ENCODE data around the gene LSP1.

LSP1 gene

GRCh38 chr11:1922481-1923081 lies 69.7 kb downstream of the LSP1 start:
- no peak overlapping the region for H3K4ac ChIP-seq (ENCODE audit: low read depth, low read length)
- no peak overlapping the region for H2AK5ac ChIP-seq (ENCODE audit: low read length)
- H3K27ac ChIP-seq (ENCODE audit: low read depth, low read length) = no peak overlapping the region
- H4K8ac ChIP-seq (ENCODE audit: low read depth, low read length) = no peak overlapping the region
- H3K23ac ChIP-seq (ENCODE audit: low read length) = no peak overlapping the region
- no peak overlapping the region for H3K4me3 ChIP-seq (ENCODE audit: low read depth, low read length)
- no peak overlapping the region for H2AFZ ChIP-seq (ENCODE audit: insufficient read depth, low read length, poor library complexity)
- H3K14ac ChIP-seq (ENCODE audit: low read length) = no peak overlapping the region
- no peak overlapping the region for H4K91ac ChIP-seq (ENCODE audit: low read depth, low read length)
- no peak overlapping the region for H3K18ac ChIP-seq (ENCODE audit: low read length)
- no peak for DNase-seq
- no peak overlapping the region for H3K4me2 ChIP-seq (ENCODE audit: low read length)
- H3K9ac ChIP-seq (ENCODE audit: low read length) = no peak overlapping the region
- no peaks in the 10 kb centered on the region for H3K9me3 ChIP-seq (ENCODE audit: insufficient read depth, low read depth, low read length)
- peaks cover 13 to 14% of the 10 kb centered on the region in 2 experiments for H3K4me1 ChIP-seq (ENCODE audit: control insufficient read depth in 1 of 2, insufficient read depth in 2 of 2, low read length in 2 of 2)
- no peak overlapping the region for H4K12ac ChIP-seq (ENCODE audit: low read depth, low read length)
- no peaks in the 10 kb centered on the region for H3K79me2 ChIP-seq (ENCODE audit: control insufficient read depth, insufficient read depth, low read length, poor library complexity)
- H3K36me3 ChIP-seq (ENCODE audit: control insufficient read depth in 1 of 2, insufficient read depth in 2 of 2, low read length in 2 of 2) = no peaks in the 10 kb centered on the region
- H3K27me3 ChIP-seq (ENCODE audit: insufficient read depth, low read length) = no peaks in the 10 kb centered on the region
- H3K79me1 ChIP-seq (ENCODE audit: low read length) = peaks cover 7% of the 10 kb centered on the region
- no peak overlapping the region for H2BK120ac ChIP-seq (ENCODE audit: insufficient read depth, low read length, poor library complexity)
- no peak overlapping the region for H2BK5ac ChIP-seq (ENCODE audit: low read depth, low read length, poor library complexity)
- no CpG with 5 or more reads among the region's 14 CpGs for WGBS (ENCODE audit: extremely low coverage, insufficient coverage, insufficient read length)
- H2BK12ac ChIP-seq (ENCODE audit: low read length) = no peak overlapping the region

- H3K9ac ChIP-seq (ENCODE audit: low read length) = no peak overlapping the region
- H4K91ac ChIP-seq (ENCODE audit: low read depth, low read length) = no peak overlapping the region
- no peak overlapping the region for H2AK5ac ChIP-seq (ENCODE audit: low read length)
- DNase-seq = no peak
- no CpG with 5 or more reads among the region's 22 CpGs for WGBS (ENCODE audit: extremely low coverage, insufficient coverage, insufficient read length)
- no peak overlapping the region for H2BK120ac ChIP-seq (ENCODE audit: insufficient read depth, low read length, poor library complexity)
- no peak overlapping the region for H4K12ac ChIP-seq (ENCODE audit: low read depth, low read length)
- H3K14ac ChIP-seq (ENCODE audit: low read length) = no peak overlapping the region
- H3K36me3 ChIP-seq (ENCODE audit: control insufficient read depth in 1 of 2, insufficient read depth in 2 of 2, low read length in 2 of 2) = no peaks in the 10 kb centered on the region
- H3K27me3 ChIP-seq (ENCODE audit: insufficient read depth, low read length) = no peaks in the 10 kb centered on the region
- H3K4me2 ChIP-seq (ENCODE audit: low read length) = no peak overlapping the region
- H3K27ac ChIP-seq (ENCODE audit: low read depth, low read length) = no peak overlapping the region
- no peaks in the 10 kb centered on the region for H3K9me3 ChIP-seq (ENCODE audit: insufficient read depth, low read depth, low read length)
- no peak overlapping the region for H4K8ac ChIP-seq (ENCODE audit: low read depth, low read length)
- peaks cover 7% of the 10 kb centered on the region for H3K79me1 ChIP-seq (ENCODE audit: low read length)
- H3K79me2 ChIP-seq (ENCODE audit: control insufficient read depth, insufficient read depth, low read length, poor library complexity) = no peaks in the 10 kb centered on the region
- H3K4ac ChIP-seq (ENCODE audit: low read depth, low read length) = no peak overlapping the region
- H2BK5ac ChIP-seq (ENCODE audit: low read depth, low read length, poor library complexity) = no peak overlapping the region
- H3K4me3 ChIP-seq (ENCODE audit: low read depth, low read length) = no peak overlapping the region
- no peak overlapping the region for H2BK12ac ChIP-seq (ENCODE audit: low read length)
- H3K18ac ChIP-seq (ENCODE audit: low read length) = no peak overlapping the region
- peaks cover 18 to 21% of the 10 kb centered on the region in 2 experiments for H3K4me1 ChIP-seq (ENCODE audit: control insufficient read depth in 1 of 2, insufficient read depth in 2 of 2, low read length in 2 of 2)
- no peak overlapping the region for H2AFZ ChIP-seq (ENCODE audit: insufficient read depth, low read length, poor library complexity)
- H3K23ac ChIP-seq (ENCODE audit: low read length) = no peak overlapping the region
These were observed 70.5 kb downstream of the LSP1 start for GRCh38 chr11:1923201-1923956.

- H3K14ac ChIP-seq (ENCODE audit: low read length) = no peak overlapping the region
- no peak for DNase-seq
- H3K4me1 ChIP-seq (ENCODE audit: control insufficient read depth in 1 of 2, insufficient read depth in 2 of 2, low read length in 2 of 2) = peaks cover 18 to 21% of the 10 kb centered on the region in 2 experiments
- H3K79me2 ChIP-seq (ENCODE audit: control insufficient read depth, insufficient read depth, low read length, poor library complexity) = no peaks in the 10 kb centered on the region
- no peak overlapping the region for H2AK5ac ChIP-seq (ENCODE audit: low read length)
- no peak overlapping the region for H3K18ac ChIP-seq (ENCODE audit: low read length)
- H3K4me3 ChIP-seq (ENCODE audit: low read depth, low read length) = no peak overlapping the region
- peaks cover 7% of the 10 kb centered on the region for H3K79me1 ChIP-seq (ENCODE audit: low read length)
- no peak overlapping the region for H2BK5ac ChIP-seq (ENCODE audit: low read depth, low read length, poor library complexity)
- no peak overlapping the region for H4K8ac ChIP-seq (ENCODE audit: low read depth, low read length)
- H3K4me2 ChIP-seq (ENCODE audit: low read length) = no peak overlapping the region
- H3K9me3 ChIP-seq (ENCODE audit: insufficient read depth, low read depth, low read length) = no peaks in the 10 kb centered on the region
- H2BK12ac ChIP-seq (ENCODE audit: low read length) = no peak overlapping the region
- H3K9ac ChIP-seq (ENCODE audit: low read length) = no peak overlapping the region
- no peak overlapping the region for H4K91ac ChIP-seq (ENCODE audit: low read depth, low read length)
- H2AFZ ChIP-seq (ENCODE audit: insufficient read depth, low read length, poor library complexity) = no peak overlapping the region
- H3K27me3 ChIP-seq (ENCODE audit: insufficient read depth, low read length) = no peaks in the 10 kb centered on the region
- no peak overlapping the region for H3K4ac ChIP-seq (ENCODE audit: low read depth, low read length)
- no peak overlapping the region for H4K12ac ChIP-seq (ENCODE audit: low read depth, low read length)
- H2BK120ac ChIP-seq (ENCODE audit: insufficient read depth, low read length, poor library complexity) = no peak overlapping the region
- no CpG with 5 or more reads among the region's 17 CpGs for WGBS (ENCODE audit: extremely low coverage, insufficient coverage, insufficient read length)
- no peaks in the 10 kb centered on the region for H3K36me3 ChIP-seq (ENCODE audit: control insufficient read depth in 1 of 2, insufficient read depth in 2 of 2, low read length in 2 of 2)
- H3K27ac ChIP-seq (ENCODE audit: low read depth, low read length) = no peak overlapping the region
- no peak overlapping the region for H3K23ac ChIP-seq (ENCODE audit: low read length)
These were observed 71.3 kb downstream of the LSP1 start for GRCh38 chr11:1924181-1924580.

- Histone ChIP-seq H3K4me1 (ENCODE audit: control insufficient read depth in 1 of 2, insufficient read depth in 2 of 2, low read length in 2 of 2) (peaks cover 18 to 21% of the 10 kb centered on the region in 2 experiments), H3K9me3 (ENCODE audit: insufficient read depth, low read depth, low read length) (no peaks in the 10 kb centered on the region), H3K4me3 (ENCODE audit: low read depth, low read length) (no peak overlapping the region), H2BK5ac (ENCODE audit: low read depth, low read length, poor library complexity) (no peak overlapping the region), H3K18ac (ENCODE audit: low read length) (no peak overlapping the region), H3K4ac (ENCODE audit: low read depth, low read length) (no peak overlapping the region), H4K8ac (ENCODE audit: low read depth, low read length) (no peak overlapping the region), H2AK5ac (ENCODE audit: low read length) (no peak overlapping the region), H2BK12ac (ENCODE audit: low read length) (no peak overlapping the region), H2AFZ (ENCODE audit: insufficient read depth, low read length, poor library complexity) (no peak overlapping the region), H3K9ac (ENCODE audit: low read length) (no peak overlapping the region), H4K91ac (ENCODE audit: low read depth, low read length) (no peak overlapping the region), H3K79me2 (ENCODE audit: control insufficient read depth, insufficient read depth, low read length, poor library complexity) (no peaks in the 10 kb centered on the region), H3K27me3 (ENCODE audit: insufficient read depth, low read length) (no peaks in the 10 kb centered on the region), H3K4me2 (ENCODE audit: low read length) (no peak overlapping the region), H3K14ac (ENCODE audit: low read length) (no peak overlapping the region), H3K23ac (ENCODE audit: low read length) (no peak overlapping the region), H3K36me3 (ENCODE audit: control insufficient read depth in 1 of 2, insufficient read depth in 2 of 2, low read length in 2 of 2) (no peaks in the 10 kb centered on the region), H2BK120ac (ENCODE audit: insufficient read depth, low read length, poor library complexity) (no peak overlapping the region), H3K79me1 (ENCODE audit: low read length) (peaks cover 7% of the 10 kb centered on the region), H3K27ac (ENCODE audit: low read depth, low read length) (no peak overlapping the region), H4K12ac (ENCODE audit: low read depth, low read length) (no peak overlapping the region)
- WGBS (ENCODE audit: extremely low coverage, insufficient coverage, insufficient read length) = no CpG with 5 or more reads among the region's 21 CpGs
- no peak for DNase-seq
These were observed 71.9 kb downstream of the LSP1 start for GRCh38 chr11:1924646-1925372.
